Loucy (cell line): ENCODE data around the gene NOXA1.

Experiments
- EZH2phosphoT487 ChIP-seq: fragments of 200-600 bp; IDR thresholded peaks from 2 replicates; pipeline ENCODE4 v1.6.1; 2018; ENCODE audit warnings: antibody characterized with exemption, mild to moderate bottlenecking, moderate library complexity, borderline replicate concordance
- TF ChIP-seq, protein P1 (sequence below): fragments of 200-600 bp; sonication (generic); conservative IDR thresholded peaks from 2 replicates; pipeline ENCODE4 v1.5.1; 2014; ENCODE audit warnings: mild to moderate bottlenecking, antibody characterized with exemption, low read length

DNA sequence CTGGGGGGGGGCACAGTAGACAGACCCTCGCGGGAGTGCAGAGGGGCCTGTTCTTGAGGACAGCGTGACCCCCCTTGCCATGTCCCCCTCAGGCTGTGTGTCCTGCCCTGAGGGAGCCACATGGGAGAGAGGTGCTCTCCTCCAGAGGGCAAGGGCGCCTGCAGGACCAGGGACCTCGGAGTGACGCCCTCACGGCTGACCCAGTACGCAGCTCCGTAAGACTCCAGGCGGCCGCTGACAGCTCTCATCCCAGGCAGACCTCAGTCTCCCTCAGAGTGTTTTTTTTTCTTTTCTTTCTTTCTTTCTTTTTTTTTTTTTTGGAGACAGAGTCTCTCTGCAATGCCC is 27.6 kb upstream of the NOXA1 start:
- TF ChIP-seq, protein P1, sequence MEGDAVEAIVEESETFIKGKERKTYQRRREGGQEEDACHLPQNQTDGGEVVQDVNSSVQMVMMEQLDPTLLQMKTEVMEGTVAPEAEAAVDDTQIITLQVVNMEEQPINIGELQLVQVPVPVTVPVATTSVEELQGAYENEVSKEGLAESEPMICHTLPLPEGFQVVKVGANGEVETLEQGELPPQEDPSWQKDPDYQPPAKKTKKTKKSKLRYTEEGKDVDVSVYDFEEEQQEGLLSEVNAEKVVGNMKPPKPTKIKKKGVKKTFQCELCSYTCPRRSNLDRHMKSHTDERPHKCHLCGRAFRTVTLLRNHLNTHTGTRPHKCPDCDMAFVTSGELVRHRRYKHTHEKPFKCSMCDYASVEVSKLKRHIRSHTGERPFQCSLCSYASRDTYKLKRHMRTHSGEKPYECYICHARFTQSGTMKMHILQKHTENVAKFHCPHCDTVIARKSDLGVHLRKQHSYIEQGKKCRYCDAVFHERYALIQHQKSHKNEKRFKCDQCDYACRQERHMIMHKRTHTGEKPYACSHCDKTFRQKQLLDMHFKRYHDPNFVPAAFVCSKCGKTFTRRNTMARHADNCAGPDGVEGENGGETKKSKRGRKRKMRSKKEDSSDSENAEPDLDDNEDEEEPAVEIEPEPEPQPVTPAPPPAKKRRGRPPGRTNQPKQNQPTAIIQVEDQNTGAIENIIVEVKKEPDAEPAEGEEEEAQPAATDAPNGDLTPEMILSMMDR = no peak
- TF ChIP-seq EZH2phosphoT487 = no peak
